ENCODE measurements around the gene EIF1.
"Not testable (repeated sequence)": the region's sequence is repeated elsewhere in the genome, so short reads cannot be mapped to it uniquely, and the experiment has no call there.

The EIF1 gene

DNA sequence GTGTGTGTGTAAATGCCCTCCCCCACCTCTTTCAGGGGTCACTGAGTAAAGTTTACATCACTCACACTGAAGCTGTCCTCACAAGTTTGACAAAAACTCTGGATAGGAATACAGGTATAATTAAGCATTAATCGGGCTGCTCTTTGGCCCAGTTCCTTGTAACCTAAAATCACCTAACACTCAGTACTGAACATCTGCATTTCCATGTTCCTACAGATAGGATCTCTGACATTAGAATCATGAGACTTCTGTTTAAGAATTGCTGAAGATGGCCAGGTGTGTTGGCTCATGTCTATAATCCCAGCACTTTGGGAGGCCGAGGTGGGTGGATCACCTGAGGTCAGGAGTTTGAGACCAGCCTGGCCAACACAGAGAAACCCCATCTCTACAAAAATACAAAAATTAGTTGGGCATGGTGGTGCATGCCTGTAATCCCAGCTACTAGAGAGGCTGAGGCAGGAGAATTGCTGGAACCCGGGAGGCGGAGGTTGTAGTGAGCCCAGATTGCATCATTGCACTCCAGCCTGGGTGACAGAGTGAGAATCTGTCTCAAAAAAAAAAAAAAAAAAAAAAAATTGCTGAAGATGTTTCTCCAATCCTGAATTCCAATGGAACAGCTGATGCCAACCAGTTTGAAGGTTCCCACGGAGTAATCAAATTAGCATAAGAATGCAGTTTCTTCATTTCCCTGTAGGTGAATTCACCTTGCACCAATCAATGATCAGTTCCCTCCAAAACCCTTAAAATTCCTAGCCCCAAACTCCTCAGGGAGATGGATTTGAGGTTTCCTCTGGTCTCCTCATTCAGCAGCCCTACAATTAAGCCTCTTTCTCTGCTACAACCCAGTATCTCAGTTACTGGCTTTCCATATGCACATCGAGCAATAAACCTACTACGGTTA lies 13.3 kb upstream of the EIF1 start:
- DNase-seq (ENCODE audit: low read depth); H3K4me3 ChIP-seq (ENCODE audit: low read depth, low read length): not testable (repeated sequence)

DNA sequence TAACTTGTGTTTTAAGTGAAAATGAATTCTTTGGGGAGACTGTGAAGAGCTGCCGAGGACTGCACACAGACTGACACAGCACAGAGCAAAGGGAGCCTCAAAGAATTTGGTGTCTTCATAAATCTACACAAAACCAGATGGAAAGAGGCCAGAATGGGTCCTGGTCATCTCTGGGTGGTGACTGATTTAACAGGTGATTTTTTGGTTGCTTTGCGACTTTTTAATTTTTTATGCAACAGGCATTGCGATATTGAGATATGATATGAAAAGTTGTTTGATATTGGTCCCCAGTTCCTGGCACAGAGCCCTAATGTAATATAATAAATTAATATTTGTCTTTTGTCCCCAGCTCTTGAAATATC lies 12.6 kb upstream of the EIF1 start:
- H3K4me3 ChIP-seq (ENCODE audit: low read depth, low read length), result no peak overlapping the region
- DNase-seq (ENCODE audit: low read depth), result no peak

DNA sequence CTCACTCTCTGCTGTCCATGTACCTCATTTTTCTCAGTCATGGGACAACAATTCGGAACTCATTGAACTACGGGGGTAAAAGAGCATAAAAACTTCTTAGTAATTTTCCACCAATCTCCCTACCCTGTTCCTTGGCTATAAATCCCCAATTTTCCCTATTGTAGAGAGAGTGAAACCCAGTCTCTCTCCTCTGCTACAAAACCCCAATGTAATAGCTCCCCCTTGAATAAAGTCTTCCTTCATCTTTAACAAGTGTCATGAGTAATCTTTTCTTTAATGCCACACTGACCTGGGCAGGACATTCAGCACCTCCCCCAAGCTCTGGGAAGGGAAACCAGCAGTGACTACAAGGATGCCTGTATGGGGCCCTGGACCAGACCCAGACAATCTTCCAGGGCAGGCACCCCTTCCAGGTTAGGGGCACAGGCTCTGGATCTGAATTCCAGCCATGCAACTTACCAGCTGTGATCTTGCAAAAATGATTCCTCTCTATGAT lies 10.2 kb upstream of the EIF1 start:
- H3K4me3 ChIP-seq (ENCODE audit: low read depth, low read length), result no peak overlapping the region
- DNase-seq (ENCODE audit: low read depth), result no peak

DNA sequence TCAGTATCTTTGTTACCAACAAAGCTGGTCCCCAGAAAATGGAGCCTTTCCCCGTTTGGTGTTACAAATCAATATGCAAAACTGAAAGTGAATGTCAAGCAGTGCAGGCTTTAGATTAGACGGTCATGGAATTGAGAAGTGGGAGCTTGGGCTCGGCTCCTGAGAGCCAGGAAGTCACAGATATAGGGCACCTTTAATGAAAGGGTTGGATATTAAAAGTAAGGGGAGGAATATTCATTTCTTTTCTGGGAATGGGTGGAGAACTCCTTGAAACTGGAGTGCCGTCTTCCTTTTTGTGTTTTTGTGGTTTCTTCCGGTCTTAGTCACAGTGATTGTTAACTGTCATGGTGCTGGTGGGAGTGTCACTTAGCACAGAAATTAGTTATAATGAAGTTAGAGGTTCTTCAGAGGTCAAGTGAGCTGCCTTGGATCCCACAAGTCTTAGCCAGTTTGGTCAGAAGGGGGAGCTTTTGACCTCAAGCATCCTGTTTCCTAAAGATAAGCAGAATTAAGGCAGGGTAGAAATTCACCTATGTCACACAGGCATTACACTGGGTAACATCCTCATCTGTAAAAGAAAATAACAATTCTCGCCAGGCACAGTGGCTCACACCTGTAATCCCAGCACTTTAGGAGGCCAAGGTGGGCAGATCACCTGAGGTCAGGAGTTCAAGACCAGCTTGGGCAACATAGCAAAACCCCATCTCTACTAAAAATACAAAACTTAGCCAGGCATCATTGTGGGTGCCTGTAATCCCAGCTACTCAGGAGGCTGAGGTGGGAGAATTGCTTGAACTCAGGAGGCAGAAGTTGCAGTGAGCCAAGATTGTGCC lies 9.6 kb upstream of the EIF1 start:
- no peak for DNase-seq (ENCODE audit: low read depth)
- no peak overlapping the region for H3K4me3 ChIP-seq (ENCODE audit: low read depth, low read length)

DNA sequence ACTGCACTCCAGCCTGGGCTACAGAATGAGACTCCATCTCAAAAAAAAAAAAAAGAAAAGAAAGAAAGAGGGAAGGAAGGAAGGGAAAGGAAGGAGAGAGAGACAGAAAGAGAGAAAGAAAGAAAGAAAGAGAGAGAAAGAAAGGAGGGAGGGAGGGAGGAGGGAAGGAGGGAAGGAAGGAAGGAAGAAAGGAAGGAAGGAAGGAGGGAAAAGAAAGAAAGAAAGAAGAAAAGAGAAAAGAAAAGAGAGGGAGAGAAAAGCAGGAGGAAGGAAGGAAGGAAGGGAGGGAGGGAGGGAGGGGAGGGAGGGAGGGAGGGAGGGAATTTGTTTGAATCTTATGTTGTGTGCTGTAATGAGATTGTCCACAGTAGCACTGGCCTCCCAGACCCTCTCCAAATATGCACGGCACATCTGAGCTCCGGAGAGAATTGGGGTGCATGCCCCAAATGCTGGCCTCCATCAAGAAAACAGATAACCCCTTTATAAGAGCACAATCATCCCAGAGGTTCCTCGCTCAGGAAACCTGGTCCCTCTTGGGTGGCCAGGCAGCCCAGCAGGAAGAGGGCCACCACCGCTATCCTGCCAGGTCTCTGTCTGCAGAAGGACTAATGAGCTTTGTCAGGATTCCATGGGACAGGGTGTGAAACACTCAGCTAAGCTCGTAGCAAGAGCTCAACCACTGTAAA lies 8.8 kb upstream of the EIF1 start:
- no peak for DNase-seq (ENCODE audit: low read depth)
- no peak overlapping the region for H3K4me3 ChIP-seq (ENCODE audit: low read depth, low read length)

DNA sequence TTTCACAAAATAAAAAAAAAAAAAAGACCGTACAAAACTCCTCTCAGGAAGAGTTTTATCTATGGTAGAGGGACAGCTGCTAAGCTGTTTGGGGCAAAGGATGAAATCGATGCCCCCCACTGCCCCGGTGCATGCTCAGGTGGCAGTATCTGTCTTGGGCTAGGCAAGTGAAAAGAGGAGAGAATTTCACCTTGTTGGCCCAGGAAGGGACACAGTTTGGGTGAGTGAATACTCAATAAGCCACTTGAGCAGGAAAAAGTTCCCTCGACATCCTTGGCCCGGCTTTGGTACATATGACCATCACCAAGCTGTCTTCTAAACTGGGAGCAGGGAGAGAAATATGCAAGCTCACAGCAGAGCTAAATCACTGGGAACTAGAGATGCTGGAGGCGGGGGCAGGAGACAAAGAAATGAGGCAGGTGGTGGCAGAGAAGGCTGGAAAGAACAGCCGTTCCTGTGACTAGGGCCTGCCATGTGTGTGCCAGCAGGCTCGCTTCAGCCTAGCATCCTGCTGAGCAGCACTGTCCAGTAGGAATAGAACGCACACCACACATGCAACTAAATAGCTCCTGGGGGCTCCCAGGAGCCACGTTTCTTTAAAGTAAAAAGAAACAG lies 8.2 kb upstream of the EIF1 start:
- no peak overlapping the region for H3K4me3 ChIP-seq (ENCODE audit: low read depth, low read length)
- DNase-seq (ENCODE audit: low read depth), result no peak

DNA sequence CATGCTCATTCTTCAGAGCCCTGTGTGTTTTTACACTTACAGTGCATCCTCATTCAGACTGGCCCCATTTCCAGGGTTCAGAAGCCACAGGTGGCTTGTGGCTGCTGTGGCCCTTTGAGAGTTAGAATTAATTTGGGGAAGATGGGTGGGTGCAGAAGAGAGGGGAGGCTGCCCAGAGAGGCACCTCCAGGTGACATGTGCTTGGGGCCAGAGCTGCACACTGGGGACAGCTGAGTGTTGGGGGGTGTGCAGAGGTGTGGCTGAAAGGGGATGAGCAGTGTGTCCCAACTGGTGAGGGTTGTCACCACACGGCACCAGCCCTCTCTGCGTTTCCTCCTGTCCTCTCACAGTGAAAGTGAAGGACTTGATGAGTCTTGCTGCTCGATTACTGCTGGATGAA lies 6.9 kb upstream of the EIF1 start:
- DNase-seq (ENCODE audit: low read depth), result no peak
- no peak overlapping the region for H3K4me3 ChIP-seq (ENCODE audit: low read depth, low read length)

DNA sequence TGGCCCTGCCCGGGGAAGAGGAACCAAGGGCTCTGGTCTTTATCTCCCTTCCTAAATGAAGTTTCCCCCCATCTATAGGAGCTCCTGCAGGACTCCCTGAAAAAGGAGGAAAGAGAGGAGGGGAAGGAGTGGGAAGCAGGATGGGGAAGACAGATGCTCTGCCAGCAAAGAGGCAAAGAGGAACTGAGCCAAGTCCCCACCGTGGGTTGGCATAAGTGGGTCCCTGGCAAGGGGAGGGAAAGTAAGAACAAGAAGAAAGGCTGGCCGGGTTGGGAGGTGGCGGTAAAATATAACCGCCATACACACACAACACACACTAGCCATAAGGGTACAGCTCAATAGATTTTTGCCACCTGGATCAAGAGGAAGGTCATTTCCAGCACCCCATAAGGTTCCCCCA lies 6.1 kb upstream of the EIF1 start:
- H3K4me3 ChIP-seq (ENCODE audit: low read depth, low read length), result no peak overlapping the region
- DNase-seq (ENCODE audit: low read depth), result no peak

DNA sequence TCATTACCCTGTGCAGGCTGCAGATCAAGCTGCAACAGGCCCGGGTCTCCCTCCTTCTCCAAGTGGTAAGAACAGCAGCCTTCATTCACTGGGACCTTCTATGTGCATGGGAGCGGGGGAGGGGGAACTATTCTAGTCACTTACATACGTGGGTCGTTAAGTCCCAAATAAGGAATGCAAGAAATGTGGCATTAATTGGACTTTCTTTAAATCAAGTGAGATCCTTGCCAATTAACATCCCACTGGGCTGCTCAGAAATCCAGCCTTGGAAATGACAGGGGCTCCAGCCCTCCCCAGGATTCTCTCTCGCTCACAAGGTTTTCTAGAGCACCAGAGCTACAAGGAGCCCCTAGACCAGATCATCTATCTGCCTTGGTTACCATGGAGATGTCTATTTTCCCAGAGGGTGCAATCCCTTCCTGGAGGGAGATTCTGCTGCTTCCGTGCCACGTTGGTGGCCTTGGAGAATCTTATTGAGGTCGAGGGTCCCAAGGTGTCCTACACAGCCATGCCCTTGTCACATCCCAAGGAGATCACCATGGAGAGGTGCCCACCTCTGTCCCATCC lies 5.2 kb upstream of the EIF1 start:
- DNase-seq (ENCODE audit: low read depth), result no peak
- no peak overlapping the region for H3K4me3 ChIP-seq (ENCODE audit: low read depth, low read length)

DNA sequence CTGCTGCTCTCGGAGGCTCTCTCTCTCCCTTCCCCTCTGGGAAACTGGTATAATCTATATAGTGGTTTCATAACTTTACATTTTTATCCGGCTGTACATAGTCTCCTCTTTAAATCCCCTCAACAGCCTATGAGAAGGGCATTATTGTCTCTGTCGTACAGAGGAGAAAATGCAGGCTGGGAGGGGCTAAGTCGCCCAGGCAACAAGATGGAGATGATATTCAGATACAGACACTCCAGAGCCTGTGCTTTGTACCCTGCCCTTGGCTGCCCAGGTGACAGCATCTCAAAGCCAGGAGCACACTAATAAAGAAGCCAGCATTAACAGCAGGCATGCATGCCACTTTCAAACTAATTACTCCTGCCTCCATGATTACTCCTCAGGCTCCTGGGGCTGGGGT lies 4.7 kb upstream of the EIF1 start:
- no peak overlapping the region for H3K4me3 ChIP-seq (ENCODE audit: low read depth, low read length)
- no peak for DNase-seq (ENCODE audit: low read depth)

DNA sequence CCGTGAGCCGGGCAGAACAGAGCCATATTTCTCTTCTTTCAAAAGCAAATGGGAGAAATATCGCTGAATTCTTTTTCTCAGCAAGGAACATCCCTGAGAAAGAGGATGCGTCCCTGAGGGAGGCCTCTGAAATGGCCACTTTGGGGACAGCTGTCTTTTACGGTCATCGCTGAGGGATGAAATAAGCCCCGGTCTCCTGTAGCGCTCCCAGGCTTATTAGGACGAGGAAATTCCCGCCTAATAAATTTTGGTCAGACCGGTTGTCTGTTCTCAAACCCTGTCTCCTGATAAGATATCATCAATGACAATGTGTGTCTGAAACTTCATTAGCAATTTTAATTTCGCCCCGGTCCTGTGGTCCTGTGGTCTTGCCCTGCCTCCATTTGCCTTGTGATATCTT lies 2.9 kb upstream of the EIF1 start:
- not testable (repeated sequence) for H3K4me3 ChIP-seq (ENCODE audit: low read depth, low read length)

DNA sequence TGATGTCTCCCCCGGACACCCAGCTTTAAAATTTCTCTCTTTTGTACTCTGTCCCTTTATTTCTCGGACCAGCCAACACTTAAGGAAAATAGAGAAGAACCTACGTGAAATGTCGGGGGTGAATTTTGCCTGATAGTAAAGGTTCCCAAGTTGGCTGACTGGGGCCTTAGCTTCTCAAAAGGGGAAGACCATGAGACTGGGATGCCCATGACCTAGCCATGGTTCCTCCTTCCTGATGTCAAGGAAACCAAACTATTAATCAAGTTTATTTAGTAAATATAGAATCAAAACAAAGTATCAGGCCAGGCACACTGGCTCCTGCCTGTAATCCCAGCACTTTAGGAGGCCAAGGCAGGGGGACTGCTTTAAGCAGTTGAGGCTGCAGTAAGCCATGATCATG lies 2.4 kb upstream of the EIF1 start:
- no peak for DNase-seq (ENCODE audit: low read depth)
- no peak overlapping the region for H3K4me3 ChIP-seq (ENCODE audit: low read depth, low read length)

More for the DNA sequence above, 2.9 kb upstream of the EIF1 start:
- not testable (repeated sequence) for DNase-seq (ENCODE audit: low read depth)

DNA sequence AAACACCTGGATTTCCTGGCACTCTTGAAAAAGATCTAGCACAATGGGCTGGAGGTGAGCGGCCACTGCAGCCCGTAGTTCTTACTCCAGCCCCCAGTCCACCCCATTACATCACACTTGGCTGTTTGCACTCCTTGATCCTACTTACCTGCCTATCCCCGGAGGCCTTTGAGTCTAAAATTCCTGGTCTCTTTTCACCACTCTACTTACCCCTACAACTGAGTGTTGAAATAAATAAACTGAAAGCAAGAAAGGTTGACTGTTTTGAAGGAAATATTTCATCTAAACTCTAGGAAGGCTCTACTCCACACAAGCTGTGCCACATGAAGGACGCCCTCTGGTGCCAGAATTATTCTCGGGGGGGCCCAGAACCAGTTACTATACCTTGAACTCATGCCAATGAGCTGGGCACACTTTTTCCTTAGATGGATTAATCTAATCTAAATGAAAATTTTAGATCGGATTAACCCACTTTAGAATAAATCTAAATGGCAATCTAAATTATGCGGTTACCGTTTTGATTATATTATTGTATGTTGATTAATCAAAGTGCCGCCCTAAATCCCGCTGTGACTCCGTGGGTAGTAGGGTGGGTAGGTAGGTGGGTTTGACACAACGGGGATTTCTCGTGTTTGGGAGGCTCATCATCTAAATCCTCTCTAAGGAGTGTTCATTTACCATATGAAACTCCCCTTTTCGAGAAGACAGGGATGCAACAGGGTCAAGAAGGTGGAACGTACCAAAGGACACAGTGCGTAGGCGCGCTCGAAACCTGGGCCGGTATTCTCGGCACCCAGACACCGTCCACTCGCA lies 651 bp upstream of the EIF1 start:
- peak overlapping the region; percentile 85 for H3K4me3 ChIP-seq (ENCODE audit: low read depth, low read length)
- no peak for DNase-seq (ENCODE audit: low read depth)

DNA sequence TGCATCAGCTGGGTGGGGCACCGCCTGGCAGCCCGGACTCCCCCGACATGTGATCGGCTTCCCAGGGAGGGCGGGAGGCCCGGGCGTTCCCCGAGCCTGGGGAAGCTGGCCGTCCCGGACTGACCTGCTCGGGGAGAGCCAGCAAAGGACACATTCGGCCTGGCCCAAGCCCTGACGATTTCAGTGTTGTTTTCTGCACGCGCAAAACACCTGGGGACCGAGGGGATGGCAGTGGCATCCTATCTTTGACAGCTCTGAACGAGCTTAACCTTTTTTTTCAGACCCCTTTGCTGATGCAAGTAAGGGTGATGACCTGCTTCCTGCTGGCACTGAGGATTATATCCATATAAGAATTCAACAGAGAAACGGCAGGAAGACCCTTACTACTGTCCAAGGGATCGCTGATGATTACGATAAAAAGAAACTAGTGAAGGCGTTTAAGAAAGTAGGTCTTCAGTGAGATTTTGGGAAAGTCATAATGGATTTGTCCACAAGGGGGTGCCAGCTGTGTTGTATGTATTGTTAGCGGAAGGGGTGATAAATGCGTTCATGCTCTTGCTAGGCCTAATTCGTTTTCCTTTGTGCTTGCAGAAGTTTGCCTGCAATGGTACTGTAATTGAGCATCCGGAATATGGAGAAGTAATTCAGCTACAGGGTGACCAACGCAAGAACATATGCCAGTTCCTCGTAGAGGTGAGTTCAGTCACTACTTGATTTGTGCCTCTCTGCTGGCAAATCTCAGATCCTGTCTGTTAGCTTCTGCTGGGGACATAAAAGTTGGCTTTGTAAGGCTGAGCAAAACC lies 1.0 kb downstream of the EIF1 start:
- peak overlapping the region; percentile 85 for H3K4me3 ChIP-seq (ENCODE audit: low read depth, low read length)
- DNase-seq (ENCODE audit: low read depth), result no peak

DNA sequence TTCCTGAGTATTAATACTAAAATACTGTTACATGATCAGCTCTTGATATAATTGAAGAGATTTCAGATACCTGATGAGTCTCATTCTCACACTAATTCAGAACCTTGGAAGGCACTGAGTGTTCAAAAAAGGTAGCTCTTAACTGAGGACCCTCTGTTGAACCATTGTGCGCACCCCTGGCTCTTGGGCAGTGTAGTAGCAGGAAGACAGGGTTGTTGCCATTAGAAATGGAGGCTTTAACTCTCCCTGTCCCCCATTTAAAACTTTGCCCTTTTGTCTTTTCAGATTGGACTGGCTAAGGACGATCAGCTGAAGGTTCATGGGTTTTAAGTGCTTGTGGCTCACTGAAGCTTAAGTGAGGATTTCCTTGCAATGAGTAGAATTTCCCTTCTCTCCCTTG lies 1.8 kb downstream of the EIF1 start:
- peak overlapping the region; percentile 85 for H3K4me3 ChIP-seq (ENCODE audit: low read depth, low read length)
- no peak for DNase-seq (ENCODE audit: low read depth)

DNA sequence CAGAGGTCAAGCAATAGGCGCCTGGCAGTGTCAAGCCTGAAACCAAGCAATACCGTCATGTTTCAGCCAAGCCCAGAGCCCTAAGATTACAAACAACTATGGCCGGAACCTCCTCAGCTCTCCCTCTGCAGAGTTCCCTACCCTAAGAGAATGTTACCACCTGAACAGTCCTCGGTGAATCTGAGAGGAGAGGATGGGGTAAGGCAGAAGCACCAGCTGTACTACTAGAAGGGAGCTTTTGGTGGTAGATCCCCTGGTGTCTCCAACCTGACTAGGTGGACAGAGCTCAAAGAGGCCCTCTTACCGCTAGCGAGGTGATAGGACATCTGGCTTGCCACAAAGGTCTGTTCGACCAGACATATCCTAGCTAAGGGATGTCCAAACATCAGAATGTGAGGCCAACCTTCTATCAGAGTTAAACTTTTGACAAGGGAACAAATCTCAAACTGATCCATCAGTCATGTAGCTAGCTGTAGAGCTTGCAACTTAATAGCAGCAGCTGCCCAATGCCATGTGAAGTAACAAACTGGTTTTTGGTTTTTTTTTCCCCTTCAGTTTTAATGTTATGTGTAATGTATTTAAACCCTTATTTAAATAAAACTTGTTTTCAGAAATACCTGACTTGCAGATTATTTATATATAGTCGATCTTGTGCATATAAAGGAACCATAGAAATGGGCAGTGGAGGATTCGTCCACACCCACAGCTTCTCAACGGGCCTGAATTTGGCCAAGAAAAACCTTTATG lies 2.5 kb downstream of the EIF1 start:
- no peak for DNase-seq (ENCODE audit: low read depth)
- H3K4me3 ChIP-seq (ENCODE audit: low read depth, low read length), result peak overlapping the region; percentile 5

All from skeletal muscle cell (primary cell).